ENCODE data around the gene IDH3G.

IDH3G gene

DNA sequence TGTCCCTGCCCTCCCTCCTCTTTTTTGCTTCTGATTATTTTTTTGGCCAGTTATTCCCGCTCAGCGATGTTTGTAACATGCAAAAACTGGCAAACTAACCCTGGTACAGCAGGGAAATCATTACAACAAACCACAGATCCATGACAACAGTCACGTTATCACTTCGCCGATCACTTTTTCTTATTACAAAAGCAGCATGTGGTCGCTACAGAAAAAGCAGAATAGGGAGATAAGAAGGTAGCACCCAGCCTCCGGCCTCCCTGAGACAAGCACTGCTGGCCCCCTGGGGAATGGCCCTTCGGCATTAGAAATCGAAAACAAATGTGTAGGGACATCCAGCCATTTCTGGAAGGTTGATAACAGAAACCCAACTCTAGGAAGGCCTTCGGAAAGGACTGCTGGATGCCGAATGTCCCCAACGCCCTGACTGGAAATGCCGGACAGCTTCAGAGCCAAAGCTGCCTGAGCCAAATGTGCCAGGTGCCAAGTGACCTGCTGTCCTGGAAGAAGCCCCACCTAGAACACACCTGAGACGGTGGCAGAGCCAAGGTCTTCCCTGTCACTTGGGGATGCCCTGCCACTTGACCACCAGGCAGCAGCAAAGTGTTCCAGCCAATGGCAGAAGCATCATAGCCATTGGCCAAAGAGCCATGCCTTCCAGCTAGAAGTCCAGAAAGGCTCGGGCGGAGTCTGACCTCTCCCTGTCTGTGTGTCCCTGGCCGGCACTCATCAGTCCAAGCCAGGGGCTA lies 2.9 kb downstream of the IDH3G start:
- no peak for DNase-seq (ENCODE audit: low read depth in 2 of 2)

DNA sequence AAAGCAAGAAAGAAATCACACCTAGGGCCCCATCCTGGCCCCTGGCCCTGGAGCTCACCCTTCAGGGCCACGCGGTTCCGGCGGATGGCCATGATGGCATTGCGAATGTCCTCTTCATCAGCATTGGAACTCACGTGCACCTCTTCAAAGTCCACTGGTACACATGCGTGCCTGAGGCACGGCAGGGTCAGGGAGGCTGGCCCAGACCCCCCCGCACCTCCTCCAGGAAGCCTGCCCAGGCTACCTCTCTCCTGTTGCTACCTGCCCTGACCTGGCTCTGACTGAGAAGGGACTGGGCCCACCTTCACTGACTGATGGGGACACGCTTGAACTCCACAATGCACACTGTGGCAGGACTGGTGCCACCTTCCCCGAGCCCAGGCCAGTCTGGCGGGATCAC lies 4.5 kb downstream of the IDH3G start:
- no peak for DNase-seq (ENCODE audit: low read depth in 2 of 2)

DNA sequence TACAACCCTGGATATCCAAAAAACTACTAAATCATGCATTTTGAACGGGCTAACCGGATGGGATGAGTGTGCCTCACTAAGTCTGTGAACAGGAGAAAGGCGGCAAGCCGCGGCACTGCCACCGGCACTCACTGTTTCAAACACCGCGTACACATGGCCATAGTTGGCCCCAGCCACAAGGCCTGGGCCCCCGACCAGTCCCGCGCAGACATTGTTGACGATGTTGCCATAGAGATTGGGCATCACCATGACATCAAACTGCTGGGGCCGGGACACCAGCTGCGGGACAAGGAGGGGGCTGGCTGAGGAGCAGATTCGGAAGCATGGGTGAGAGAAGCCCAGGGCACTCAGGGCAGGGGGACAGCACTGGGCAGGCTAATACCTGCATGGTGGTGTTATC lies 7.5 kb downstream of the IDH3G start:
- no peak for DNase-seq (ENCODE audit: low read depth in 2 of 2)

DNA sequence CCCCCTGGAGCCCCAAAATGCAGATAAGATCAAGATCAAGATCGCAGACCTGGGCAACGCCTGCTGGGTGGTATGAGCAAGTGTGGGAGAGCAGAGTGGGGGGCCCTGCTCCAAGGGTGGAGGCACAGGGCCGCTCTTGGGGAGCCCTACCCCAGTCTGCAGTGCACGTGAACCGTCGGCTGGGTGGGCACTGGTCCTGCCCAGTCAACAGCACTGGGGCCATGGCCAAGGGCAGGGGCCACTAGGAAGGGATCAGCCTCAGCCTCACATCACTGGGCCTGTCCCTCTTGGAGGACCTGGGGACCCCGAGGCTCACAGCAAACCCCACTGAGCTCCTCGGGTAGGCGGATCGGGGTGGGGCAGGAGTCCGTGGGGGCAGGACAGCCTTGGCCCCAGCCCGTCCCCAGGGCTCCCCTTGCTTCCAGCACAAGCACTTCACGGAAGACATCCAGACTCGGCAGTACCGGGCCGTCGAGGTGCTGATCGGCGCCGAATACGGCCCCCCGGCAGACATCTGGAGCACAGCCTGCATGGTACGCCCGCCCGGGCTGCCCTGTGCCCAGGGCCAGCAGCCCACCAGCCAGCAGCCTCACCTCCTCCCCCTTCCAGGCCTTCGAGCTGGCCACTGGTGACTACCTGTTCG lies 9.7 kb downstream of the IDH3G start:
- no peak for DNase-seq (ENCODE audit: low read depth in 2 of 2)

DNA sequence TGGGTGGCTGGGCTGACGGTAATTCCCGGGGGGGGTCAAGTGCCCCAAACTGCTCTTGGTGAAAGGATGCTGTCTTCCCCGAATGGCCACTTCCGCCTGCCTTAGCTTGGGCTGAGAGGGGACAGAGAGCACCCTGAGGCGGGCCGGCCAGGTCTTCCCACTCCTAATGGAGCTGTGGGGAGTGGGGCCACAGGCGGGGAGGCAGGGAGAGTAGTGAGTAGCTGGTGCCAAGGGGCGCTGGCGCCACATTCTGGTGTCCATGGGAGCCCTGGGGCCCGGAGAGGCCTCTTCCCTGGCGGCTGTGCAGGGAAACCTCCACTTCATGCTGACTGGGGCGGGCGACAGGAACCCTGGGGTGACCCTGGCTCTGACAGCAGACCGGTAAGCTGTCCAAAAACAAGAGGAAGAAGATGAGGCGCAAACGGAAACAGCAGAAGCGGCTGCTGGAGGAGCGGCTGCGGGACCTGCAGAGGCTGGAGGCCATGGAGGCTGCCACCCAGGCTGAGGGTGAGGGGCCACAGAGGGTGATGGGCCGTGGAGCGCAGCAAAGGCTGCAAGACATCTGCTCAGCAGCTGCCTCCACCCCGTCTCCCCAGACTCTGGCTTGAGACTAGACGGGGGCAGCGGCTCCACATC lies 10.7 kb downstream of the IDH3G start:
- DNase-seq (ENCODE audit: low read depth in 2 of 2), result no peak

DNA sequence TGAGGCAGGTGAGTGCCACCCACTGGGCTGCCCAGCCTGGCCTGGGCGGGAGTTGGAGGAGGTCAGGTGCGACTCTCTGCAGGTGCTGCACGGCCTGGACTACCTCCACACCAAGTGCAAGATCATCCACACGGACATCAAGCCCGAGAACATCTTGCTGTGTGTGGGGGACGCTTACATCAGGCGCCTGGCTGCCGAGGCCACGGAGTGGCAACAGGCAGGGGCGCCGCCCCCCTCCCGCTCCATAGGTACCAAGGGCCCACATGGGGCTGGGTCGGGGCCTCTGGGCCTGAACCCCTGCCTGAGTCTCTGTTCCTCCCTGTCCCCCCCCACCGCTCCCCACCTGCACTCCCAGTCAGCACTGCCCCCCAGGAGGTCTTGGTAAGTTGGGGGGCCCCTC lies 11.3 kb downstream of the IDH3G start:
- no peak for DNase-seq (ENCODE audit: low read depth in 2 of 2)

DNA sequence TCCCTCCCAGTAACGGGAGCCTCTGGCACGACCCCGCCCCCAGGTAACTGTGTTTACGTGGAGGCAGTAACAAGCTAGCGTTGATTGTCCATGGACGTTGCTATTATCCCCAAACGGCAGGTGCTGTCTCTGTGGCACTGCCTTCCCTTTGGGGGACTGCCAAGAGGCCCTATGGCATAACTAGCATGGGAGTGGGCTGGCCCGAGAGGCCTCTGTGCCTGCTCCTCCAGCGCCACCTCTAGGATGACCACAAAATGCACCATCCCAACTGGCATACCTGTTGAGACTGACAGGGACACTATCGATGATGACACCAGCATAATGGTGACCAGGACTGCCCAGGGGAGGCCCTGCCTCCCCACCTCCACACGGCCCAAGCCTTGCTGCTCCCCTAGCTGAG lies 11.9 kb downstream of the IDH3G start:
- DNase-seq (ENCODE audit: low read depth in 2 of 2), result no peak

DNA sequence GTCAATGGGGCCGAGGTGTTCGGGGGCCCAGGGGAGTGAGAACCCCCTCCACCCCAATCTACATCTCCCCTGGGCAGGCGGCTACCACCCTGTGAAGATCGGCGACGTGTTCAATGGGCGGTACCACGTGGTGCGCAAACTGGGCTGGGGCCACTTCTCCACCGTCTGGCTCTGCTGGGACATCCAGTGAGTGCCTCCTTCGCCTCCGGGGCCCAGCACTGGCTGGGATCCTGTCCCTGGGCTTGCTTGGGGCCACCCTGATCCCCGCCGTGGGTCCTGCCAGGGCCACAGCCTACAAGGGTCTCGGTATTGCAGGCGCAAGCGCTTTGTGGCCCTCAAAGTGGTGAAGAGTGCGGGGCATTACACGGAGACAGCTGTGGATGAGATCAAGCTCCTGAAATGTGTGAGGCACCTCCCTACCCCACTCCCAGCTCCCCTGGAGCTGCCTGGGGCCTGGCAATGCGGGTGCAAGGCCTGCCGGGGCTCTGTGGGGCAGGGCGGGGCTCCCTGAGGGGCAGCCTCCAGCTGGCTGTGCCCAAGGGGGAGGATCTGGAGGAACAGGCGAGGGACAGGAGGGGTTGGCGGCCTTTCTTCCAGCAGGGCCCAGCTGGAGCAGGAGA lies 12.6 kb downstream of the IDH3G start:
- DNase-seq (ENCODE audit: low read depth in 2 of 2), result no peak

DNA sequence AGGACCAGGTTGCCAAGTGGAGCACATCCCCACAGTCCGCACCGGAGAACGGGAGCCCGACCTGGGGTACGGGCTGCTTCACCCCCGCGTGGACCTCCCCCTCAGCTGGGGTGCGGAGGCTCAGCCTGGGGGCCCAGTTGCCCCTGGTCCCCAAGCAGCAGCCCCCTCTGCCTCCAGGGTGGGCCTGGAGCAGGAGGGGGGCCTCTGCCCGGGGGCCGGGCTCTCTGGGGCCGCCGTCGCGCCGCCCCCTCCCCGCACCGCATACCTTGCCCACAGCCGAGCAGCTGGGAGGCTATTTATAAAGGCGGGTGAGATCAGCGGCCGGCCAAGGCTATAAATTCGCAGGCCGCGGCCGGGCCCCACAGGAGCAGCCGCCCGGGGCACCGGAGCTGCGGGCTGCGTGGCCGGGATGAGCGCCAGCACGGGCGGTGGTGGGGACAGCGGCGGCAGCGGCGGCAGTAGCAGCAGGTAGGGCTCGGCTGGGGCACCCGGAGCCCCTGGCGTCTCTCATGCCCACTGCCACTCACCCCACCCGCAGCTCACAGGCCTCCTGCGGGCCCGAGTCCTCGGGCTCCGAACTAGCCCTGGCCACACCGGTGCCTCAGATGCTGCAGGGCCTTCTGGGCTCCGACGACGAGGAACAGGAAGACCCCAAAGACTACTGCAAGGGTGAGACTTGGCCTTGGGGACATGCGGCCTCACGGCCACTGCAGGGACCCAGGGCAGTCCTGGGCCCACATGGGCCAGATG lies 13.3 kb downstream of the IDH3G start, which contains the start of gene SRPK3:
Gene SRPK3 (plus strand): TSS at position 364 of the 750 bp plus-strand sequence. CDS start 46 bp downstream, at position 410.
- no peak for DNase-seq (ENCODE audit: low read depth in 2 of 2)

DNA sequence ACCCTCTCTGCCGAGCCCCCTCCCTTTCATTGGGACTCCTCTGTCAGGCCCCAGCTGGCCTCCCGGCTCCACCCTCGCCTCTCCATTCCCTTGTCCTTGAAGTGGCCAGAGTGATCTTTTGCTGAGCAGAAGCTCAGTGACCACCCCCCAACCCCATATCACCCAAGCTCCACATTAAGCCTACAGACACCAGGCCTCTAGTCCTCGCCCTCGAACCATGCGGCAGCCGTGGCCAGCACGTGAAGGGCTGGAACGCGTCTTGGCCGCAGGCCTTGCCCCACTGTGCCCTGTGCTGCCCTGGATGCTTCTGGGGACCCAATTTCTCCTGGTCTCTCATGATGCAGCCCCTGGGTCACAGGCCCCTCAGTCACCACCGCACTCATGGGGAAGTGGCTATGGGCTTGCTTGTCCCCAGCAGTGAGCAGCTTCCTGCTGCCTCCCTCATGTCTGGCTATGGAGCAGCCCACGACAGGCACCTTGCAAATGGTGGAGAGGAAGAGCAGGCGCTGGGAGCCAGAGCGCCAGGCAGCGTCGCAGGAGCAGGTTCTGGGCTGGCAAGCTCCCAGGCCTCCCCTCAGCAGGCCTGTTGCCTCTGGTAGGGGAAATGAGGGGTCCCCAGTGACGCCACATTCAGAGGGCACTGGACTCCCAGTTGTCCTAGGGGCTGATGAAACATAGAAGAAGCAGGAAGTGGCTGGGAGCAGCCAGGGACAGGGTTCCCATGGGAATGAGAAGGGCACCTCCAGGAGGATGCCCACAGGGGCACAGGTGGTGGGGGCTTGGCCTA lies 14.1 kb downstream of the IDH3G start:
- DNase-seq (ENCODE audit: low read depth in 2 of 2), result no peak

DNA sequence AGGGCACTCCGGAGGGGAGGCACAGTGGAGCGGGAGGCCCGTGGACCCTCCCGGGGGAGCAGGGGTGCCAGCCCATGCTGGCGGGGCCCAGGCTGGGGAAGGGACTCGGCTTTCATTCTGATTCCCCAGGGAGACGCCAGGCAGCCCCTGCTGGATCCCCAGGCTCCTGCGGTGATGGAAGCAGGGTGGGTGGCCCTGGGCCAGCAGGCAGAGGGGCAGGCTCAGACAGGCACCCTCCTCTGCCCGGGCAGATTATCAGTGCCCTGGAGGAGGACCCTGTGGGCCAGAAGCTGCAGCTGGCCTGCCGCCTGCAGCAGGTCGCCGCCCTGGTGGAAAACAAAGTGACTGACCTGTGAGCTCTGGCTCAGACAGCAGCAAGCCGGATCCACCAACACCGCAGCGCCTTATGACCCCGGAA lies 15.5 kb downstream of the IDH3G start:
- no peak for DNase-seq (ENCODE audit: low read depth in 2 of 2)

DNA sequence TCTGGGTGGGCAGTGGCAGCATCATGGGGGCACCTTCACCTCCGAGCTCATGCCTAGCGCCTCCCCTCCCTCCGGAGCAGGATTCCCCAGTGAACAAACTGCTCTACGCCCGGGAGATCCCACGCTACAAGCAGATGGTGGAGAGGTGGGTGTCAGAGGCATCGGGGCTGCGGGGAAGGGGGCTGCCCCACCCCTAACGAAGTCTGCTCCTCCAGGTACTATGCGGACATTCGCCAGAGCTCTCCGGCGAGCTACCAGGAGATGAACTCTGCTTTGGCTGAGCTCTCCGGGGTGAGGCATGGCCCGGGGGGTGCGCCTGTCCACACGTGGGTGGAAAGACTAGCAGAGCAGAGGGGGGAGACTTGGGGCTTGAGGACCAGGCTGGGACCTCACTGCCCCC lies 16.0 kb downstream of the IDH3G start:
- no peak for DNase-seq (ENCODE audit: low read depth in 2 of 2)

DNA sequence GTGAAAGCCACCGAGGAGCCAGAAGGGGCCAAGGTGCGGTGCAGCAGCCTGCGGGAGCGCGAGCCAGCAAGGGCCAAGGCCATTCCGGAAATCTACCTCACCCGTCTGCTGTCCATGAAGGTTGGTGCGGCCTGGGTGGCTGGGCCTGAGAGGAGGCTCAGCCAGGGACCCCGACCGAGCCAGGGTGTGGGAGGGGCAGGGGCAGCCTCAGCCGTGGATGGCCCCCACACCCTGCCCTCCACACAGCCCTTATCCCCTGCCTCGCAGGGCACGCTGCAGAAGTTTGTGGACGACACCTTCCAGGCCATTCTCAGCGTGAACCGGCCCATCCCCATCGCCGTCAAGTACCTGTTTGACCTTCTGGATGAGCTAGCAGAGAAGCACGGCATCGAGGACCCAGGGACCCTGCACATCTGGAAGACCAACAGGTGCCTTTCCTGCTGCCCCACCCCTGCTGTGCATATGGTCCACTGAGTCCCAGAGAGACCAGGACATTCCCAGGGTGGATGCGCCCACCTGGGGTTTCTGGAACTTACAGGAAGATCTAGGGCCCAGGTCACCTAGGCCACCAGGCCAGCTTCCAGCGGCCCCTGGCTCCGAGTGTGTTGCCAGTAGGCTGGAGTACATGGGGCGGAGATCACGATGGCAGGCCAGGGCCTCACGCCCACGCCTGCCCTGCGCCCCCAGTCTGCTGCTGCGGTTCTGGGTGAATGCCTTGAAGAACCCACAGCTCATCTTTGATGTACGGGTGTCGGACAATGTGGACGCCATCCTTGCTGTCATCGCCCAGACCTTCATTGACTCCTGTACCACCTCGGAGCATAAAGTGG lies 16.7 kb downstream of the IDH3G start:
- DNase-seq (ENCODE audit: low read depth in 2 of 2), result no peak

DNA sequence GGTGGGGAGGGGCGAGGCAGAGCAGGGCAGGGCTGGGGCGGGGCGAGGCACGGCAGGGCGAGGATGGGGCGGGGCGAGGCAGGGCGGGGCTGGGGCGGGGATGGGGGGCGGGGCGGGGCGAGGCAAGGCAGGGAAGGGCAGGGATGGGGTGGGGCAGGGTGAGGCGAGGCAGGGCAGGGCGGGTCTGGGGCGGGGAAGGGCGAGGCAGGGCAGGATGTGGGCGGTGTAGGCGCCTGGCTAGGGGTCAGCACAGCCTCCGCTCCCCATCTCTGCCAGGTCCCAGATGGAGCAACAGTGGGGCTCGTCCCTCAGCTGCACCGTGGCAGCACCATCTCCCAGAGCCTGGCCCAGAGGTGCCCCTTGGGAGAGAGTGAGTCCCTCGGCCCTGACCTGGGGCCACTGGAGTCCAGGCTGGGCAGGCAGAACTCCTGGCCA lies 17.5 kb downstream of the IDH3G start:
- no peak for DNase-seq (ENCODE audit: low read depth in 2 of 2)

DNA sequence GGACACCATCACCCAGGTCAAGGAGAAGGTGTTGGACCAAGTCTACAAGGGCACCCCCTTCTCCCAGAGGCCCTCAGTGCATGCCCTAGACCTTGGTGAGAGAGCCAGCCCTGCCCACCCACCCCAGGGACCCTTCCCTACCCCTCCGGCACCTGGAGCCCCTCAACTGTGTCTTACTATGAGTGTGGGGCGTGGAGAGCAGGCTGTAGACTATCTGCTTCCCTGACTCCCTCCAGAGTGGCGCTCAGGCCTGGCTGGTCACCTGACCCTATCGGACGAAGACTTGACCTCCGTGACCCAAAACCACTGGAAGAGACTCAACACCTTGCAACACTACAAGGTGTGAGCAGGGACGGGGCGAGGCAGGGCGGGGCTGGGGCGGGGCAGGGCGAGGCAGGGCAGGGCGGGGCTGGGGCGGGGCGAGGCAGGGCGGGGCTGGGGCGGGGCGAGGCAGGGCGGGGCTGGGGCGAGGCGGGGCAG lies 18.0 kb downstream of the IDH3G start:
- no peak for DNase-seq (ENCODE audit: low read depth in 2 of 2)

DNA sequence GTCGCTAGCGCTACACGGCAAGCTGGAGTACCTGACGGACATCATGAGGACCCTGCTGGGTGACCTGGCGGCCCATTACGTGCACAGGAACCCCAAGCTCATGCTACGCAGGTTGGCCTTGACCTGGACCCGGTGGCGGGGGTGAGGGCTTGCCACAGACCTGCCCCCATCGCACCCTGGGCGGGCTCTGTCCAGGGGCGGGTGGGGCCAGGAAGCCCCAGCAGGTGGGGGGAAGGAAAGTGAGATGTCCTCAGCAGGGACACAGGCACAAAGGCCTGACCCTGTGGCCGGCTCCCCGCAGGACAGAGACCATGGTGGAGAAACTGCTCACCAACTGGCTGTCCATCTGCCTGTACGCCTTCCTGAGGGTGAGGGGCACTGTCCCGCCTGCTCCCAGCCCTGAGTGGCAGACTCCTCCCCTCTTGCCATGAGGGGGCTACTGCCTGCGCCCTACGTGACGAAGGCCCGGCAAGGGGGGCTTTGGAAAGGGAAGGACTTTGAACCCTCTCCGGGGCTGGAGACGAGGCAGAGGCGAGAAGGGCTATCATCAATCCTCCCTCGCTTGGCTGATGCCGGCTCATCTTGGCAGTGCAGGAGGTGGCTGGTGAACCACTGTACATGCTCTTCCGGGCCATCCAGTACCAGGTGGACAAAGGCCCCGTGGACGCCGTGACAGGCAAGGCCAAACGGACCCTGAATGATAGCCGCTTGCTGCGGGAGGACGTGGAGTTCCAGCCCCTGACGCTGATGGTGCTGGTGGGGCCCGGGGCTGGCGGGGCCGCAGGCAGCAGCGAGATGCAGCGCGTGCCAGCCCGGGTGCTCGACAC lies 18.7 kb downstream of the IDH3G start:
- no peak for DNase-seq (ENCODE audit: low read depth in 2 of 2)

DNA sequence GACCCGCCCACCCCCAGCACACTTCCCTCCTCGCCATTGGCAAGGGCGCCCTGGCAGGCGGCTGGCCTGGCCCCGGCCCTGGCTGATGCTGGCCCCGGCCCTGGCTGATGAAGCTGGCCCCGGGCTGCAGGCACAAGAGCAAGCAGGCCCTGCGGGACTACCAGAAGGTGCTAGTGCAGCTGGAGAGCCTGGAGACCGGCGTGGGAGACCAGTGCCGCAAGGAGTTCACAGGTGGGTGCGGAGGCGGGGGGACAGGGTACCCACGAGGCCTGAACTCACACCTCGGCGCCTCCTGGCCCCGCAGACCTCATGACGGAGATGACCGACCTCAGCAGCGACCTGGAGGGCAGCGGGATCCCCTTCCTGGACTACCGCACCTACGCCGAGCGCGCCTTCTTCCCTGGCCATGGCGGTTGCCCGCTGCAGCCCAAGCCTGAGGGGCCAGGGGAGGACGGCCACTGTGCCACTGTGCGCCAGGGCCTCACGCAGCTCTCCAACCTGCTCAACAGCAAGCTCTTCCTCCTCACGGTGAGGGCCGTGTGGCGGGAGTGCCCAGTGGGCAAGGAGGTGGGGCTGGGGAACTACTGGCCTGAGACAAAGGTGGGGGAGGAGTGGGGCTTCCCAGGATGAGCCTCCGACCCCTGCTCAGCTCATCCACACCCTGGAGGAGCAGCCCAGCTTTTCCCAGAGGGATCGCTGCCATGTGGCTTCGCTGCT lies 19.4 kb downstream of the IDH3G start:
- DNase-seq (ENCODE audit: low read depth in 2 of 2), result no peak
